Measurements from ENCODE around the gene CEP295NL. TPM values are rescaled to one million over a fixed set of nuclear protein-coding genes. Genes with fewer than 3 reads are reported as not detected.

Gene CEP295NL
- total RNA-seq, 1 experiment from 2014 or later, result 1.5 TPM

DNA sequence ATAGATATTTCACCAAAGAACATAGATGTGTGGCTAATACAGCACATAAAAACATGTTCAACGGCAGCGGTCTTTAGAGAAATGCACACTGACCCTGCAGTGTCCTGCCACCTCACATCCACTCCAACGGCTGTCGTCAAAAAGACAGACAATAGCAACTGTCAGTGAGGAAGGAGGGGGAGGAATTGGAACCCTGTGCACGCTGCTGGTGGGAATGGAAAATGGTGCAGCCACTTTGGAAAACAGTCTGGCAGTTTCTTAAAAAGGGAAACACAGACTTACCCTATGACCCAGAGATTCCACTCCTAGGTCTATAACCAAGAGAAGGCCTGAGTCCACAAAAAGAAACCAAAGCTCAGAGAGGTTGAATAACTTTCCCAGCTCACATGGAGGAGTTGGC lies 7.7 kb downstream of the CEP295NL start:
- Histone ChIP-seq H3K4me3 (ENCODE audit: low read depth, low read length, poor library complexity, severe bottlenecking) (no peak overlapping the region), H3K27ac (ENCODE audit: low read depth, low read length, poor library complexity, severe bottlenecking) (no peak overlapping the region), H3K9me3 (ENCODE audit: low read depth, low read length, poor library complexity, severe bottlenecking) (no peaks in the 10 kb centered on the region), H3K4me1 (ENCODE audit: insufficient read depth, low read length, poor library complexity, severe bottlenecking) (no peaks in the 10 kb centered on the region), H3K36me3 (ENCODE audit: insufficient read depth, low read length, poor library complexity, severe bottlenecking) (no peaks in the 10 kb centered on the region), H3K27me3 (replicated peaks; ENCODE audit: insufficient read depth, low read depth, low read length, poor library complexity) (no peaks in the 10 kb centered on the region)
- intact Hi-C loops (cut with micrococcal nuclease; ENCODE audit: unreplicated experiment), result no loop called here
- ChIA-PET POLR2A (ENCODE audit: low non-redundant PET) (no interaction called here), CTCF (no interaction called here)
- BruUV-seq (replicated peaks), result no TSS peak
- TF ChIP-seq EZH2 (IDR thresholded peaks at IDR 0.05; ENCODE audit: borderline replicate concordance, low read depth, low read length, poor library complexity, severe bottlenecking), result no peak
- TF ChIP-seq, protein P1, sequence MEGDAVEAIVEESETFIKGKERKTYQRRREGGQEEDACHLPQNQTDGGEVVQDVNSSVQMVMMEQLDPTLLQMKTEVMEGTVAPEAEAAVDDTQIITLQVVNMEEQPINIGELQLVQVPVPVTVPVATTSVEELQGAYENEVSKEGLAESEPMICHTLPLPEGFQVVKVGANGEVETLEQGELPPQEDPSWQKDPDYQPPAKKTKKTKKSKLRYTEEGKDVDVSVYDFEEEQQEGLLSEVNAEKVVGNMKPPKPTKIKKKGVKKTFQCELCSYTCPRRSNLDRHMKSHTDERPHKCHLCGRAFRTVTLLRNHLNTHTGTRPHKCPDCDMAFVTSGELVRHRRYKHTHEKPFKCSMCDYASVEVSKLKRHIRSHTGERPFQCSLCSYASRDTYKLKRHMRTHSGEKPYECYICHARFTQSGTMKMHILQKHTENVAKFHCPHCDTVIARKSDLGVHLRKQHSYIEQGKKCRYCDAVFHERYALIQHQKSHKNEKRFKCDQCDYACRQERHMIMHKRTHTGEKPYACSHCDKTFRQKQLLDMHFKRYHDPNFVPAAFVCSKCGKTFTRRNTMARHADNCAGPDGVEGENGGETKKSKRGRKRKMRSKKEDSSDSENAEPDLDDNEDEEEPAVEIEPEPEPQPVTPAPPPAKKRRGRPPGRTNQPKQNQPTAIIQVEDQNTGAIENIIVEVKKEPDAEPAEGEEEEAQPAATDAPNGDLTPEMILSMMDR (conservative IDR thresholded peaks at IDR 0.05; ENCODE audit: low read depth, low read length), result no peak
- no peak for DNase-seq (ENCODE audit: low spot score)

GRCh38 chr17:78893684-78894083 lies 9.3 kb downstream of the CEP295NL start:
- H3K36me3 ChIP-seq (ENCODE audit: insufficient read depth, low read length, poor library complexity, severe bottlenecking), result no peaks in the 10 kb centered on the region
- intact Hi-C loops (cut with micrococcal nuclease; ENCODE audit: unreplicated experiment), result no loop called here
- DNase-seq (ENCODE audit: low spot score), result no peak
- no peak overlapping the region for H3K4me3 ChIP-seq (ENCODE audit: low read depth, low read length, poor library complexity, severe bottlenecking)
- TF ChIP-seq, protein P1 (conservative IDR thresholded peaks at IDR 0.05; ENCODE audit: low read depth, low read length), result no peak
- TF ChIP-seq EZH2 (IDR thresholded peaks at IDR 0.05; ENCODE audit: borderline replicate concordance, low read depth, low read length, poor library complexity, severe bottlenecking), result no peak
- ChIA-PET CTCF (interaction anchor here (0.9 kb wide), 1 partner anchor 28 kb away, joined by 3 read pairs; no protein-coding TSS in a partner anchor), POLR2A (ENCODE audit: low non-redundant PET) (no interaction called here)
- no peak overlapping the region for H3K27ac ChIP-seq (ENCODE audit: low read depth, low read length, poor library complexity, severe bottlenecking)
- no peaks in the 10 kb centered on the region for H3K9me3 ChIP-seq (ENCODE audit: low read depth, low read length, poor library complexity, severe bottlenecking)
- no TSS peak for BruUV-seq (replicated peaks)
- no peaks in the 10 kb centered on the region for H3K4me1 ChIP-seq (ENCODE audit: insufficient read depth, low read length, poor library complexity, severe bottlenecking)
- H3K27me3 ChIP-seq (replicated peaks; ENCODE audit: insufficient read depth, low read depth, low read length, poor library complexity), result no peaks in the 10 kb centered on the region

DNA sequence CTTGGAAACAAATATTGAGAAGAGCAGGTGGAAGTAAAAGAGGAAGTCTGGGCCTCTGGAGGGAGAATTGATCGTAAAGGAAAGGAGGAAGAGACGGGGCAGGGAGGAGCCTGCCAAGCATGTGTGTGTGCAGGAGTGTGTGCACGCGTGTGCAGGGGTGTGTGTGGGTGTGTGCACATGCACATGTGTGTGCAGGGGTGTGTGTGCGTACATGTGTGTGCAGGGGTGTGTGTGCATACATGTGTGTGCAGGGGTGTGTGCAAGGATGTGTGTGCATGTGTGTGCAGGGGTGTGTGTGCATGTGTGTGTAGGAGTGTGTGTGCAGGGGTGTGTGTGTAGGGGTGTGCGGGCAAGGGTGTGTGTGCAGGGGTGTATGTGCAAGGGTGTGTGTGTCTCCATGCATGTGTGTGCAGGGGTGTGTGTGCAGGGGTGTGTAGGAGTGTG lies 10.0 kb downstream of the CEP295NL start:
- ChIA-PET CTCF (interaction anchor here (0.9 kb wide), 1 partner anchor 27 kb away, joined by 3 read pairs; no protein-coding TSS in a partner anchor), POLR2A (ENCODE audit: low non-redundant PET) (no interaction called here)
- no peak for DNase-seq (ENCODE audit: low spot score)
- Histone ChIP-seq H3K4me1 (ENCODE audit: insufficient read depth, low read length, poor library complexity, severe bottlenecking) (no peaks in the 10 kb centered on the region), H3K36me3 (ENCODE audit: insufficient read depth, low read length, poor library complexity, severe bottlenecking) (no peaks in the 10 kb centered on the region), H3K27ac (ENCODE audit: low read depth, low read length, poor library complexity, severe bottlenecking) (no peak overlapping the region), H3K9me3 (ENCODE audit: low read depth, low read length, poor library complexity, severe bottlenecking) (no peaks in the 10 kb centered on the region), H3K27me3 (replicated peaks; ENCODE audit: insufficient read depth, low read depth, low read length, poor library complexity) (no peaks in the 10 kb centered on the region), H3K4me3 (ENCODE audit: low read depth, low read length, poor library complexity, severe bottlenecking) (no peak overlapping the region)
- BruUV-seq (replicated peaks), result no TSS peak
- TF ChIP-seq, protein P1 (conservative IDR thresholded peaks at IDR 0.05; ENCODE audit: low read depth, low read length), result no peak
- TF ChIP-seq EZH2 (IDR thresholded peaks at IDR 0.05; ENCODE audit: borderline replicate concordance, low read depth, low read length, poor library complexity, severe bottlenecking), result no peak
- intact Hi-C loops (cut with micrococcal nuclease; ENCODE audit: unreplicated experiment), result no loop called here
